ENCODE results near the gene TXLNB.

DNA sequence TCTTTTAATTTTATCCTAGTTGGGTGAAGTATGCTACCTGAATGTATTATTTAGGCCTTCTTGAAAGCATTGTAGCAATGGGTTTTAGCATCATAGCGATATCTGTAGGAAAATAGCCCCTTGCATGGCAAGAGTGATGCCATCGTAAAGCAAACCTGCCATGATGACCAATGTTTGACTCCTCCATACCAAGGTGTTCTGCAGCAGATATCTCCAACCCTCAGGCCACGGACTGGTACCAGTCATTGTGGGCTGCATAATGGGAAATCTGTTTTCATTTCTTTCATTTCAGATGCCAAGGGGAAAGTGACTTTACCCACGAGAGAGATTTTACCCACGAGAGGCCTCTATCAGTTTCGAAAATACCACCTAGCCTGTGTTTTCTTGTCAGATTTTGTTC lies 6.2 kb downstream of the TXLNB start:
- TF ChIP-seq POLR2A (IDR thresholded peaks at IDR 0.05; ENCODE audit: low read depth, low read length) (no peak), TAF1 (IDR thresholded peaks at IDR 0.05; ENCODE audit: low read depth, low read length) (no peak)

Measured in GM12891 (cell line).